Prostate gland (tissue), 2 donors: Measurements from ENCODE around the gene RAB14.

Experiments
- CTCF ChIP-seq, 4 experiments: fragments of 200-600 bp in 2 of 4; fragments of 450-650 bp in 2 of 4; sonication (generic) in 2 of 4; IDR thresholded peaks; 1 replicate in 3 of 4; 2 replicates in 1 of 4; pipeline ENCODE4 v1.5.1; 2016 to 2019; ENCODE audit warnings: antibody characterized with exemption in 4 of 4, mild to moderate bottlenecking in 2 of 4, moderate library complexity in 2 of 4
- POLR2AphosphoS5 ChIP-seq: sonication (generic); formaldehyde crosslinking; IDR thresholded peaks from one replicate; pipeline ENCODE4 v1.6.1; 2017; ENCODE audit warnings: antibody characterized with exemption

GRCh38 chr9:121133104-121133816 lies 68.4 kb downstream of the RAB14 start:
- TF ChIP-seq CTCF (IDR thresholded peaks at IDR 0.05) (no peak), POLR2AphosphoS5 (no peak)
